HepG2 (cell line): Measurements from ENCODE around the gene ZDHHC3. TPM values are rescaled to one million over a fixed set of nuclear protein-coding genes. Genes with fewer than 3 reads are reported as not detected.

Experiments
- ARHGAP35 ChIP-seq: sonication (generic); formaldehyde crosslinking; IDR thresholded peaks from 2 replicates; pipeline ENCODE4 v1.9.0; 2022; ENCODE audit warnings: mild to moderate bottlenecking, inconsistent platforms, moderate library complexity, missing genetic modification reagents, borderline replicate concordance
- ARNT2 ChIP-seq: sonication (generic); formaldehyde crosslinking; IDR thresholded peaks from 2 replicates; pipeline ENCODE4 v1.8.0; 2022; ENCODE audit warnings: mild to moderate bottlenecking, low read depth, missing genetic modification reagents, moderate library complexity
- CBX2 ChIP-seq, 2 experiments: fragments of 200-600 bp in 1 of 2; sonication (generic); formaldehyde crosslinking in 1 of 2; IDR thresholded peaks; 2 replicates each; pipeline versions ENCODE4 v1.7.0 to v1.8.1; 2018 to 2022; ENCODE audit warnings: low read depth in 2 of 2, low read length in 1 of 2, mild to moderate bottlenecking in 1 of 2, missing genetic modification reagents in 1 of 2
- NFE2L1 ChIP-seq: sonication (generic); formaldehyde crosslinking; IDR thresholded peaks from 2 replicates; pipeline ENCODE4 v1.4.0; 2020; ENCODE audit warnings: missing genetic modification reagents, mild to moderate bottlenecking, borderline replicate concordance
- NFKB2 ChIP-seq: sonication (generic); formaldehyde crosslinking; IDR thresholded peaks from 2 replicates; pipeline ENCODE4 v1.4.0; 2020; ENCODE audit warnings: missing genetic modification reagents, borderline replicate concordance
- NR1H2 ChIP-seq: sonication (generic); formaldehyde crosslinking; IDR thresholded peaks from 2 replicates; pipeline ENCODE4 v1.8.1; 2022; ENCODE audit warnings: low read depth, missing genetic modification reagents, borderline replicate concordance
- PHF5A ChIP-seq: IDR thresholded peaks from one replicate; pipeline ENCODE4 v1.6.1; 2018; ENCODE audit warnings: low read depth, missing genetic modification reagents; ENCODE audit not compliant: unreplicated experiment
- PLSCR1 ChIP-seq: sonication (generic); formaldehyde crosslinking; IDR thresholded peaks from 2 replicates; pipeline ENCODE4 v1.5.0; 2020; ENCODE audit warnings: missing genetic modification reagents, mild to moderate bottlenecking, borderline replicate concordance
- RFX3 ChIP-seq: IDR thresholded peaks from 2 replicates; pipeline ENCODE4 v1.6.1; 2016; ENCODE audit warnings: missing biosample characterization, missing genetic modification reagents
- TEF ChIP-seq: sonication (generic); formaldehyde crosslinking; IDR thresholded peaks from 2 replicates; pipeline ENCODE4 v1.5.0; 2020; ENCODE audit warnings: missing genetic modification reagents
- THAP11 ChIP-seq: IDR thresholded peaks from 2 replicates; pipeline ENCODE4 v1.6.1; 2016; ENCODE audit warnings: missing biosample characterization, missing genetic modification reagents
- ZBTB10 ChIP-seq: sonication (generic); formaldehyde crosslinking; IDR thresholded peaks from 2 replicates; pipeline ENCODE4 v1.4.0; 2020; ENCODE audit warnings: missing genetic modification reagents, borderline replicate concordance
- ZBTB20 ChIP-seq: sonication (generic); formaldehyde crosslinking; IDR thresholded peaks from 2 replicates; pipeline ENCODE4 v1.8.1; 2023; ENCODE audit warnings: missing genetic modification reagents, low read depth, mild to moderate bottlenecking, borderline replicate concordance
- ZFP1 ChIP-seq: IDR thresholded peaks from 2 replicates; pipeline ENCODE4 v1.6.1; 2016
- ZFY ChIP-seq: sonication (generic); formaldehyde crosslinking; IDR thresholded peaks from 2 replicates; pipeline ENCODE4 v1.4.0; 2020; ENCODE audit warnings: missing genetic modification reagents
- ZNF263 ChIP-seq: sonication (generic); formaldehyde crosslinking; IDR thresholded peaks from 2 replicates; pipeline ENCODE4 v1.4.0; 2020; ENCODE audit warnings: missing genetic modification reagents
- ZNF44 ChIP-seq: sonication (generic); formaldehyde crosslinking; IDR thresholded peaks from 2 replicates; pipeline ENCODE4 v1.5.1; 2020; ENCODE audit warnings: mild to moderate bottlenecking, missing genetic modification reagents
- ZNF496 ChIP-seq: sonication (generic); formaldehyde crosslinking; IDR thresholded peaks from 2 replicates; pipeline ENCODE4 v1.8.1; 2023; ENCODE audit warnings: mild to moderate bottlenecking, moderate library complexity, missing genetic modification reagents; ENCODE audit not compliant: insufficient replicate concordance
- ZNF547 ChIP-seq: sonication (generic); formaldehyde crosslinking; IDR thresholded peaks from 2 replicates; pipeline ENCODE4 v1.5.1; 2020; ENCODE audit warnings: mild to moderate bottlenecking, missing genetic modification reagents
- ZNF775 ChIP-seq: sonication (generic); formaldehyde crosslinking; IDR thresholded peaks from 2 replicates; pipeline ENCODE4 v1.4.0; 2020; ENCODE audit warnings: missing genetic modification reagents, mild to moderate bottlenecking, moderate library complexity, borderline replicate concordance
- polyA plus RNA-seq, 8 experiments: library from polyadenylated mRNA; depleted of rRNA in 3 of 8; stranded (reverse) in 7 of 8; unstranded in 1 of 8; fragments of >200 nt; fragmentation: Illumina TruSeq in 4 of 8; extraction: Trizol in 4 of 8; gene quantifications; 2 replicates each; pipeline versions ENCODE4 v1.2.1 to v1.2.3, GENCODE V29; 2011 to 2016; ENCODE audit warnings: low read depth in 4 of 8, missing spikeins in 1 of 8, mixed read lengths in 1 of 8; ENCODE audit not compliant: insufficient read depth in 1 of 8
- total RNA-seq, 5 experiments: library from RNA; depleted of rRNA; stranded (reverse); fragments of >200 nt; fragmentation: Illumina TruSeq; extraction: Trizol; gene quantifications; 2 replicates each; pipeline ENCODE4 v1.2.3, GENCODE V29; 2016; ENCODE audit warnings: low read depth in 1 of 5

The ZDHHC3 gene
- total and polyA plus RNA-seq, 2 of the 13 experiments (the other 11 are each of a cell fraction or from before 2014, with no cell fraction given) = 44.1 to 65.7 TPM

GRCh38 chr3:44976002-44976815 is at the start of gene ZDHHC3, which contains the start of gene EXOSC7 (continued):
- TF ChIP-seq PLSCR1 (CRISPR knock-in tag) (no peak), ZNF44 (CRISPR knock-in tag) (no peak), ZNF775 (CRISPR knock-in tag) (no peak), ZNF496 (no peak), THAP11 (CRISPR knock-in tag) (peak; percentile 86), ZNF547 (CRISPR knock-in tag) (peak; percentile 73), PHF5A (peak; percentile 50), CBX2 (IDR thresholded peaks at IDR 0.05; ENCODE audit: low read depth, low read length) (no peak), CBX2 (CRISPR knock-in tag; IDR thresholded peaks at IDR 0.05; ENCODE audit: low read depth) (no peak), NR1H2 (CRISPR knock-in tag) (no peak), NFE2L1 (CRISPR knock-in tag) (no peak), RFX3 (CRISPR knock-in tag) (no peak), ARNT2 (no peak; the same call in 1 of the 2 replicates), ZNF263 (CRISPR knock-in tag) (no peak), ZFP1 (CRISPR knock-in tag) (0 out of 2 replicates have a peak, but pooled peaks have one; percentile 36), TEF (CRISPR knock-in tag) (no peak), ZBTB20 (CRISPR knock-in tag) (no peak), ARHGAP35 (CRISPR knock-in tag) (no peak), ZFY (CRISPR knock-in tag) (peak; percentile 84), NFKB2 (no peak; the same call in 1 of the 2 replicates), ZBTB10 (CRISPR knock-in tag) (no peak)
